Stimulated activated CD4-positive, alpha-beta T cell treated with anti-CD3 and anti-CD28 coated beads, TNF-alpha, amount 100 ng/mL, for 1 hour (primary cell): ENCODE results near the gene CCDC159.

Source experiments
- DNase-seq, 3 donors: peaks; one replicate each; pipeline ENCODE4 v3.0.0-alpha.2; 2020; ENCODE audit warnings: low read depth in 3 of 3, low spot score in 1 of 3

Gene CCDC159

DNA sequence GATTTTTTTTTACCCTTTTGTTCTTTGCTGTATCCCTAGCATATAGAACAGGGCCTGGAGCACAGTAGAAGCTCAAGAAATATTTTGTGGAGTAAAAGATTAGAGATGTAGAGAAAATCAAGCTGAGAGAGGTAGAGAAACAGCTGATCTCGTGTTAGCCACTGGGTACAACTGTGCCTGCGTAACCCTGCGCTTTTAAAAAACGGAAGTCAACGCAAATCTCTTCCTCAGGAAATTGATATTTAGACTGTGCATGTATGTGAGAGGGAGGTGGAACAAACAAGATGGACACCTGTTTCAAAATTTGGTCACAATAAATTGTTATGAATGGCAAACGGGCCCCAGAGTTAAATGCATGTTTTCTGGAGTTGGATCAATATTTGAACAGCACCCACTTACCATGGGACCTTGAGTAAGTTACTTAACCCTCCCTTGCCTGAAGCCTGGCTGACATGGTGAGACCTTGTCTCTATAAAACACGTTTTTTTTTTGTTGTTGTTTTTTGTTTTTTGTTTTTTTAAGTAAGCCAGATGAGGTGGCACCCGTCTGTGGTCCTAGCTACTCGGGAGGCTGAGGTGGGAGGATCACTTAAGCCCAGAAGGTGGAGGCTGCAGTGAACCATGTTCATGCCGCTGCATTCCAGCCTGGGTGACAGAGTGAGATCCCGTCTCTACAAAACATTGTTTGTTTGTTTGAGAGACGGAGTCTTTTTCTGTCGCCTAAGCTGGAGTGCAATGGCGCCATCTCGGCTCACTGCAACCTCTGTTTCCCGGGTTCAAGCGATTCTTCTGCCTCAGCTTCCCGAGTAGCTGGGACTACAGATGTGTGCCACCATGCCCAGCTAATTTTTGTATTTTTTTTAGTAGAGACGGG lies 41.1 kb downstream of the CCDC159 start:
- DNase-seq: no peak

GRCh38 chr19:11390359-11390758 lies 44.0 kb downstream of the CCDC159 start:
- DNase-seq: no peak

DNA sequence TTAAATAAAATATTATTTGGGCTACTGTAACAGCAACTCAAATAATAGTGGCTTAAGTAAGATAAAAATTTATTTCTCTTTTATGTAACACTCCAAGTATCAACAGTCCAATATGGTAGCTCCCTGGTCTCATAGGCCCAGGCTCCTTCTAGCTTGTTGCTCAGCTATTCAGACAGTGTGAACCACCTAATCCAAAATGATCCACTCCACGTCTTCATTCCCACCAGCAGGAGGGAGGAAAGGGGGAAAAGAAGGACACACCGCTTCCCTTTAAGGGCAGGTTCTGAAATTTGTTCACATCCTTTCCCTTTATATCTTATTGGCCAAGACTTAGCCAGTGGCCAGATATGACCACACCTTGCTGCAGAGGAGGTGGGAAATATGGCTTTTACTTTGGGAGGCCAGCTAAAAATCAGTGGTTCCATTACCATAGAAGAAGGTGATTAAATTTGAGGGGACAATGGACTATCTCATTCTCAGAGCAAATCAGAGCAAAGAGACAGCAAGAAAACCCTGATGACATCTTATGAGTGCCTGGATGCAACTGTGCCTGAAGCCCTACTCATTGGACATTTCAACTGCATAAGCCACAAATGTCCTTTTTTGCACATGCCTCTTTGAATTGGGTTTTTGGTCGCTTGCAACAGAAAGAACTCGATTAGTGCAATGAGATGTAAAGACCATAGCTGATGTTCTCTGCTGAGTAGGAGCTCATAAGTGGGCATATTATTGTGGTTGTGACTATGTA lies 44.8 kb downstream of the CCDC159 start:
- no peak for DNase-seq

GRCh38 chr19:11397089-11397610 lies 50.8 kb downstream of the CCDC159 start:
- no peak for DNase-seq

GRCh38 chr19:11399667-11400066 lies 53.3 kb downstream of the CCDC159 start:
- DNase-seq: no peak

GRCh38 chr19:11400798-11401197 lies 54.5 kb downstream of the CCDC159 start:
- DNase-seq: no peak

DNA sequence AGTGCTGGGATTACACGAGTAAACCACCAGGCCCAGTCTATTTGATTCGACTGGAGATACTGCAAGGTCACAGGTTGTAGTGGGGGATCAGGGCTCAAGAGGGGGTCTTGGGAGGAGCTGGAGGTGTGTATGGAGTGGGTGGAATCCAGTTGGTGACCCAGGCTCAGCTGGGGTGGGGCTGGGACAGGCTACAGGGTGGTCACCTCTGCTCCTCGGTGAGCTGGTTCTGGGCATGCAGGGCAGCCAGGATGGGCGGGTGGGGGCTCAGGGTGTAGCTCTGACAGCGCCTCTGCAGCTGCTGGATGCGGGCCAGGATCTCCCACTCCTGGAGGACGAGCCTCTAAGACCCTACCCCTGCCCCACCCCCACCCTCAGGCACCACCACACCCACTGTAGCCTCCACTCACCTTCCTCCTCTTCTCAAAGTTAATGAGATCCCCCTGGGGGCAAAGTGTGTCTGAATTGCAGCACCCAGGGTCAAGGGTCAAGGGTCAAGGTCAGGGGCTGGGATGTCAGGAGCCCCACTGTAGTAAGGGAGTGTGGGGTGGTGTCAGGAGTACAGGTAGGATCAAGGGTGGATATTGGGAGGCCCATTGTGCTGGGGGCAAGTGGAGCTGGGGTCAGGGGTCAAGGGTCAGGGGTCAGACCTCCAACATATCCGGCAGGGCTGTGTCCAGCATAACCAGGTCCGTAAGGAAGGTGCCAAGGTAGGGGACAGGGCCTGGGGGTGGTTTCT lies 55.7 kb downstream of the CCDC159 start:
- DNase-seq: no peak
